GM06990 (cell line): ENCODE results near the gene IL6.
A peak's percentile ranks its signal among the peaks of the same experiment; 100 is the strongest.

Experiments used
- DNase-seq: peaks from one replicate; pipeline ENCODE4 v3.0.0-alpha.2; 2011; ENCODE audit not compliant: insufficient read length; ENCODE audit errors: extremely low read depth
- H3K27me3 ChIP-seq: replicated peaks from 2 replicates; pipeline ENCODE4 v1.6.0; 2011; ENCODE audit warnings: low read length; ENCODE audit not compliant: control insufficient read depth, insufficient read depth
- H3K36me3 ChIP-seq: 2 replicates; pipeline ENCODE4 v1.5.1; 2011; ENCODE audit warnings: low read length; ENCODE audit not compliant: control insufficient read depth, insufficient read depth
- H3K4me3 ChIP-seq: replicated peaks from 2 replicates; pipeline ENCODE4 v1.5.1; 2011; ENCODE audit warnings: low read depth, mild to moderate bottlenecking, control low read depth, low read length
- CTCF ChIP-seq: IDR thresholded peaks from 2 replicates; pipeline ENCODE4 v1.5.1; 2011; ENCODE audit warnings: low read length, control low read depth, mild to moderate bottlenecking, inconsistent platforms; ENCODE audit not compliant: insufficient read depth, poor library complexity, severe bottlenecking

IL6 gene

GRCh38 chr7:22724861-22725260 lies 2.1 kb upstream of the IL6 start:
- H3K4me3 ChIP-seq = no peak overlapping the region
- no peaks in the 10 kb centered on the region for H3K36me3 ChIP-seq
- no peaks in the 10 kb centered on the region; the same call in 1 of the 2 replicates for H3K27me3 ChIP-seq
- TF ChIP-seq CTCF = no peak
- DNase-seq = no peak

DNA sequence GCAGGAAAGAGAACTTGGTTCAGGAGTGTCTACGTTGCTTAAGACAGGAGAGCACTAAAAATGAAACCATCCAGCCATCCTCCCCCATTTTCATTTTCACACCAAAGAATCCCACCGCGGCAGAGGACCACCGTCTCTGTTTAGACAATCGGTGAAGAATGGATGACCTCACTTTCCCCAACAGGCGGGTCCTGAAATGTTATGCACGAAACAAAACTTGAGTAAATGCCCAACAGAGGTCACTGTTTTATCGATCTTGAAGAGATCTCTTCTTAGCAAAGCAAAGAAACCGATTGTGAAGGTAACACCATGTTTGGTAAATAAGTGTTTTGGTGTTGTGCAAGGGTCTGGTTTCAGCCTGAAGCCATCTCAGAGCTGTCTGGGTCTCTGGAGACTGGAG lies 1.4 kb upstream of the IL6 start:
- no peaks in the 10 kb centered on the region for H3K36me3 ChIP-seq
- H3K27me3 ChIP-seq = no peaks in the 10 kb centered on the region
- DNase-seq = no peak
- peak; percentile 20 for TF ChIP-seq CTCF
- H3K4me3 ChIP-seq = 0 out of 2 replicates have a peak overlapping the region, but pooled peaks have one; percentile 22

DNA sequence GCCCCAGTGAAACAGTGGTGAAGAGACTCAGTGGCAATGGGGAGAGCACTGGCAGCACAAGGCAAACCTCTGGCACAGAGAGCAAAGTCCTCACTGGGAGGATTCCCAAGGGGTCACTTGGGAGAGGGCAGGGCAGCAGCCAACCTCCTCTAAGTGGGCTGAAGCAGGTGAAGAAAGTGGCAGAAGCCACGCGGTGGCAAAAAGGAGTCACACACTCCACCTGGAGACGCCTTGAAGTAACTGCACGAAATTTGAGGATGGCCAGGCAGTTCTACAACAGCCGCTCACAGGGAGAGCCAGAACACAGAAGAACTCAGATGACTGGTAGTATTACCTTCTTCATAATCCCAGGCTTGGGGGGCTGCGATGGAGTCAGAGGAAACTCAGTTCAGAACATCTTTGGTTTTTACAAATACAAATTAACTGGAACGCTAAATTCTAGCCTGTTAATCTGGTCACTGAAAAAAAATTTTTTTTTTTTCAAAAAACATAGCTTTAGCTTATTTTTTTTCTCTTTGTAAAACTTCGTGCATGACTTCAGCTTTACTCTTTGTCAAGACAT lies 574 bp upstream of the IL6 start:
- H3K36me3 ChIP-seq = no peaks in the 10 kb centered on the region
- H3K4me3 ChIP-seq = no peak overlapping the region
- H3K27me3 ChIP-seq = no peaks in the 10 kb centered on the region
- TF ChIP-seq CTCF = peak; percentile 77
- DNase-seq = peak; percentile 37

DNA sequence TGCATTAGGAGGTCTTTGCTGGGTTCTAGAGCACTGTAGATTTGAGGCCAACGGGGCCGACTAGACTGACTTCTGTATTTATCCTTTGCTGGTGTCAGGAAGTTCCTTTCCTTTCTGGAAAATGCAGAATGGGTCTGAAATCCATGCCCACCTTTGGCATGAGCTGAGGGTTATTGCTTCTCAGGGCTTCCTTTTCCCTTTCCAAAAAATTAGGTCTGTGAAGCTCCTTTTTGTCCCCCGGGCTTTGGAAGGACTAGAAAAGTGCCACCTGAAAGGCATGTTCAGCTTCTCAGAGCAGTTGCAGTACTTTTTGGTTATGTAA lies 675 bp downstream of the IL6 start:
- TF ChIP-seq CTCF = no peak
- Histone ChIP-seq H3K36me3 (no peaks in the 10 kb centered on the region), H3K4me3 (no peak overlapping the region), H3K27me3 (no peaks in the 10 kb centered on the region)
- DNase-seq = no peak

- Histone ChIP-seq H3K27me3 (no peaks in the 10 kb centered on the region), H3K4me3 (no peak overlapping the region), H3K36me3 (no peaks in the 10 kb centered on the region)
- no peak for DNase-seq
- TF ChIP-seq CTCF = peak; percentile 64
Observed at GRCh38 chr7:22728401-22729029, 1.5 kb downstream of the IL6 start.
